Fibroblast of lung (primary cell): Measurements from ENCODE around the gene CLTB. TPM values are rescaled to one million over a fixed set of nuclear protein-coding genes. Genes with fewer than 3 reads are reported as not detected.

Experiments
- DNase-seq, 2 donors: peaks; one replicate each; pipeline versions ENCODE4 v3.0.0 to v3.0.0-alpha.2; 2010; ENCODE audit warnings: low read depth in 2 of 2
- H2AFZ ChIP-seq: 2 replicates; pipeline ENCODE4 v1.5.1; 2012; ENCODE audit warnings: low read length, control low read depth, inconsistent platforms
- H3K27ac ChIP-seq: 2 replicates; pipeline ENCODE4 v1.5.1; 2011; ENCODE audit warnings: low read length, control low read depth; ENCODE audit not compliant: insufficient read depth
- H3K27me3 ChIP-seq: 2 replicates; pipeline ENCODE4 v1.5.1; 2011; ENCODE audit warnings: mild to moderate bottlenecking, low read length; ENCODE audit not compliant: control insufficient read depth, insufficient read depth
- H3K36me3 ChIP-seq: 2 replicates; pipeline ENCODE4 v1.5.1; 2011; ENCODE audit warnings: low read length; ENCODE audit not compliant: control insufficient read depth, insufficient read depth
- H3K4me1 ChIP-seq: 2 replicates; pipeline ENCODE4 v1.5.1; 2011; ENCODE audit warnings: low read length; ENCODE audit not compliant: control insufficient read depth, insufficient read depth; ENCODE audit errors: extremely low read depth
- H3K4me2 ChIP-seq: 2 replicates; pipeline ENCODE4 v1.5.1; 2011; ENCODE audit warnings: low read length, control low read depth; ENCODE audit not compliant: insufficient read depth; ENCODE audit errors: extremely low read depth
- H3K4me3 ChIP-seq, 4 experiments: fragments of 200-600 bp in 1 of 4; sonication (generic) in 1 of 4; replicated peaks in 1 of 4; 2 replicates each; pipeline ENCODE4 v1.5.1; 2011 to 2016; ENCODE audit warnings: low read length in 4 of 4, low read depth in 3 of 4, mild to moderate bottlenecking in 3 of 4, control low read depth in 2 of 4, inconsistent platforms in 1 of 4, mixed read lengths in 1 of 4; ENCODE audit not compliant: insufficient read depth in 1 of 4; ENCODE audit errors: control extremely low read depth in 1 of 4
- H3K79me2 ChIP-seq: 2 replicates; pipeline ENCODE4 v1.5.1; 2012; ENCODE audit warnings: mild to moderate bottlenecking, low read length, inconsistent platforms; ENCODE audit not compliant: control insufficient read depth, insufficient read depth
- H3K9ac ChIP-seq: 2 replicates; pipeline ENCODE4 v1.5.1; 2011; ENCODE audit warnings: mild to moderate bottlenecking, low read length, control low read depth; ENCODE audit not compliant: insufficient read depth
- H3K9me3 ChIP-seq: 2 replicates; pipeline ENCODE4 v1.5.1; 2012; ENCODE audit warnings: low read depth, low read length; ENCODE audit not compliant: control insufficient read depth, insufficient read depth
- H4K20me1 ChIP-seq: 2 replicates; pipeline ENCODE4 v1.5.1; 2011; ENCODE audit warnings: low read length; ENCODE audit not compliant: control insufficient read depth, insufficient read depth; ENCODE audit errors: extremely low read depth
- CTCF ChIP-seq, 2 donors: IDR thresholded peaks in 1 of 2; conservative IDR thresholded peaks in 1 of 2; 1 replicate in 1 of 2; 2 replicates in 1 of 2; pipeline ENCODE4 v1.5.1; 2011 to 2012; ENCODE audit warnings: low read length in 2 of 2, control low read depth in 1 of 2, inconsistent platforms in 1 of 2, low read depth in 1 of 2, mild to moderate bottlenecking in 1 of 2
- EZH2 ChIP-seq: IDR thresholded peaks from 2 replicates; pipeline ENCODE4 v1.5.1; 2012; ENCODE audit warnings: low read length, control low read depth, mild to moderate bottlenecking; ENCODE audit errors: missing control alignments
- polyA plus RNA-seq, 2 donors: library from polyadenylated mRNA; depleted of rRNA in 1 of 2; stranded (reverse) in 1 of 2; unstranded in 1 of 2; fragments of >200 nt; gene quantifications; 2 replicates each; pipeline ENCODE4 v1.2.1, GENCODE V29; 2011 to 2012; ENCODE audit warnings: missing spikeins in 1 of 2
- total RNA-seq: library from RNA; depleted of rRNA; stranded (reverse); fragments of >200 nt; gene quantifications from 2 replicates; pipeline ENCODE4 v1.2.1, GENCODE V29; 2014

CLTB gene
- total and polyA plus RNA-seq, 2 donors (not counting 1 experiment from before 2014, with no cell fraction given), result 90.8 to 94.3 TPM

GRCh38 chr5:176407456-176408251 is 8.7 kb downstream of the CLTB start:
- Histone ChIP-seq H3K9ac (no peak overlapping the region), H4K20me1 (no peaks in the 10 kb centered on the region), H3K4me3 (no peak overlapping the region), H3K4me2 (no peak overlapping the region), H3K27ac (no peak overlapping the region), H3K27me3 (no peaks in the 10 kb centered on the region), H3K9me3 (no peaks in the 10 kb centered on the region), H3K79me2 (peaks cover 13% of the 10 kb centered on the region), H3K4me1 (no peaks in the 10 kb centered on the region), H3K36me3 (peaks cover 12% of the 10 kb centered on the region), H2AFZ (no peak overlapping the region)
- no peak for TF ChIP-seq CTCF (conservative IDR thresholded peaks at IDR 0.05 in 1 of 2, IDR thresholded peaks at IDR 0.05 in 1 of 2; ENCODE audit: low read depth in 1 of 2, low read length in 2 of 2)
- no peak for DNase-seq

- Histone ChIP-seq H3K36me3 (peaks cover 12% of the 10 kb centered on the region), H2AFZ (no peak overlapping the region), H3K27me3 (no peaks in the 10 kb centered on the region), H3K4me2 (no peak overlapping the region), H4K20me1 (no peaks in the 10 kb centered on the region), H3K27ac (no peak overlapping the region), H3K4me3 (no peak overlapping the region), H3K9ac (no peak overlapping the region), H3K79me2 (peaks cover 8% of the 10 kb centered on the region), H3K9me3 (no peaks in the 10 kb centered on the region), H3K4me1 (no peaks in the 10 kb centered on the region)
- TF ChIP-seq EZH2, result no peak
- TF ChIP-seq CTCF (conservative IDR thresholded peaks at IDR 0.05 in 1 of 2, IDR thresholded peaks at IDR 0.05 in 1 of 2; ENCODE audit: low read depth in 1 of 2, low read length in 2 of 2), result no peak
- no peak for DNase-seq
Measured at GRCh38 chr5:176406436-176407052, 9.8 kb downstream of the CLTB start.

GRCh38 chr5:176405656-176406435 is 10.5 kb downstream of the CLTB start:
- TF ChIP-seq EZH2 (no peak), CTCF (conservative IDR thresholded peaks at IDR 0.05 in 1 of 2, IDR thresholded peaks at IDR 0.05 in 1 of 2; ENCODE audit: low read depth in 1 of 2, low read length in 2 of 2) (no peak)
- no peak overlapping the region for H3K27ac ChIP-seq
- no peaks in the 10 kb centered on the region for H3K27me3 ChIP-seq
- no peaks in the 10 kb centered on the region for H3K4me1 ChIP-seq
- H3K79me2 ChIP-seq, result peaks cover 6% of the 10 kb centered on the region
- no peak overlapping the region for H3K4me2 ChIP-seq
- H3K9me3 ChIP-seq, result no peaks in the 10 kb centered on the region
- DNase-seq, result no peak
- no peak overlapping the region for H3K9ac ChIP-seq
- no peaks in the 10 kb centered on the region for H4K20me1 ChIP-seq
- peaks cover 12% of the 10 kb centered on the region for H3K36me3 ChIP-seq
- no peak overlapping the region for H3K4me3 ChIP-seq
- no peak overlapping the region for H2AFZ ChIP-seq
